Gastroesophageal sphincter (tissue), 3 donors: ENCODE results near the gene ERCC1.
A peak's percentile ranks its signal among the peaks of the same experiment; 100 is the strongest.

Experiments
- CTCF ChIP-seq, 4 experiments: fragments of 200-600 bp in 2 of 4; fragments of 450-650 bp in 2 of 4; sonication (generic) in 1 of 4; IDR thresholded peaks; one replicate each; pipeline ENCODE4 v1.5.1; 2017 to 2019; ENCODE audit warnings: antibody characterized with exemption in 4 of 4, mild to moderate bottlenecking in 2 of 4, moderate library complexity in 2 of 4
- EP300 ChIP-seq: sonication (generic); formaldehyde crosslinking; IDR thresholded peaks from one replicate; pipeline ENCODE4 v1.6.1; 2017; ENCODE audit warnings: antibody characterized with exemption, mild to moderate bottlenecking
- POLR2A ChIP-seq, 2 donors: fragments of 450-650 bp; IDR thresholded peaks; one replicate each; pipeline ENCODE4 v1.6.1; 2017; ENCODE audit warnings: antibody characterized with exemption in 2 of 2, mild to moderate bottlenecking in 2 of 2, moderate library complexity in 1 of 2
- POLR2AphosphoS5 ChIP-seq: sonication (generic); formaldehyde crosslinking; IDR thresholded peaks from one replicate; pipeline ENCODE4 v1.6.1; 2017; ENCODE audit warnings: antibody characterized with exemption

- peak in 2 of 4 experiments; percentile 14 to 27 for TF ChIP-seq CTCF (IDR thresholded peaks at IDR 0.05)
- no peak for TF ChIP-seq POLR2AphosphoS5
- TF ChIP-seq POLR2A (IDR thresholded peaks at IDR 0.05) = no peak
- no peak for TF ChIP-seq EP300
Measured at GRCh38 chr19:45468159-45468651, 44.5 kb upstream of the ERCC1 start.
